GM18951 (cell line): ENCODE data around the gene MRPS18A.
A peak's percentile ranks its signal among the peaks of the same experiment; 100 is the strongest.
"Not testable (repeated sequence)": the region's sequence is repeated elsewhere in the genome, so short reads cannot be mapped to it uniquely, and the experiment has no call there.

Source experiments
- POLR2A ChIP-seq: IDR thresholded peaks from 4 replicates; pipeline ENCODE4 v1.6.1; 2011; ENCODE audit warnings: mild to moderate bottlenecking; ENCODE audit not compliant: insufficient read length, insufficient read depth; ENCODE audit errors: extremely low read depth
- in situ Hi-C: fragments of 300-500 bp; cut with MboI; formaldehyde crosslinking; loops from one replicate; pipeline ENCODE4 v1.12.0; 2022; ENCODE audit warnings: low sequenced_read_pairs, mixed read lengths, inconsistent platforms; ENCODE audit not compliant: unreplicated experiment

Gene MRPS18A

DNA sequence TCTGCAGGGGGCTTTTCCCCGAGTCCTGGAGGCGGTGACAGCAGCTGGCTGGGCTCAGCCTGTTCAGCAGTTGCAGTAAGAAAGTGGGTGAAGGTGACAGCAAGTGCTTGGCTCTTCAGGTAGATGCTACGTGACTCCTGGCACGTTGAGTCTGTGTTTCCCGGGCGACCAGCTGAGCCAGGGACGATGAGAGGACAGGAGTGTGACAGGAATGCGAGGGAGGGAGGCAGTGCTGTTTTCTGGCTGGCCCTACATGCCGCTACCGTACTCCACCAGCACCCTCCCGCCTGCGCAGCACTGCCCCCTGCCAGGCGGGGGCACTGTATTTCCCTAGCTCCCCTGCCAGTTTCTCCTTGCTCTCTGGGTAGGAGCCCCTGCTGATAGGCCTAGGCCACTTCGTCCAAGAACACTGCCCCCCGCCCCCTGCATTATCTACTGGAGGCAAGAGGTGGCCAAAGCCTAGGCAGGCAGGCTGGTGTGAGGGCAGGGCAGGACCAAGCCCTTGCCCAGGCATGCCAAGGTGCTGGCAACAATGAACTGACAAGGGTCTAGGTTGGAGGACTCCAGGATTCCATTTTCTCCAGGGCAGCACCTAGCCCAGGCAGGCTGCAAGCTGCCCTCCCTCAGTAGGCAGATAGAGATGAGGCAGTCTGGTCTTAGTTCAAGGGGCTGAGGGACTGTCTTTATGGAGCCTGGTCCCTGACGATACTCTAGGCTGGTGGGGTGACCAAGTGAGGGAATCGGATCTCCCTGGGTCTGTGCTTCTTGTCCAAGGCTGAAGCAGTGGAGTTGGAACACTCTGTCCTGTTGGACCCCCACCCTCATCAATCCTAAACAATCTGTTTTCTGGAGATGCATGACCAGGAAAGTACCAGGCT lies 19.2 kb downstream of the MRPS18A start:
- in situ Hi-C loops, result no loop called here
- peak; percentile 19 for TF ChIP-seq POLR2A

- TF ChIP-seq POLR2A, result no peak
- in situ Hi-C loops, result no loop called here
These were observed 20.1 kb downstream of the MRPS18A start for GRCh38 chr6:43667245-43668150.

DNA sequence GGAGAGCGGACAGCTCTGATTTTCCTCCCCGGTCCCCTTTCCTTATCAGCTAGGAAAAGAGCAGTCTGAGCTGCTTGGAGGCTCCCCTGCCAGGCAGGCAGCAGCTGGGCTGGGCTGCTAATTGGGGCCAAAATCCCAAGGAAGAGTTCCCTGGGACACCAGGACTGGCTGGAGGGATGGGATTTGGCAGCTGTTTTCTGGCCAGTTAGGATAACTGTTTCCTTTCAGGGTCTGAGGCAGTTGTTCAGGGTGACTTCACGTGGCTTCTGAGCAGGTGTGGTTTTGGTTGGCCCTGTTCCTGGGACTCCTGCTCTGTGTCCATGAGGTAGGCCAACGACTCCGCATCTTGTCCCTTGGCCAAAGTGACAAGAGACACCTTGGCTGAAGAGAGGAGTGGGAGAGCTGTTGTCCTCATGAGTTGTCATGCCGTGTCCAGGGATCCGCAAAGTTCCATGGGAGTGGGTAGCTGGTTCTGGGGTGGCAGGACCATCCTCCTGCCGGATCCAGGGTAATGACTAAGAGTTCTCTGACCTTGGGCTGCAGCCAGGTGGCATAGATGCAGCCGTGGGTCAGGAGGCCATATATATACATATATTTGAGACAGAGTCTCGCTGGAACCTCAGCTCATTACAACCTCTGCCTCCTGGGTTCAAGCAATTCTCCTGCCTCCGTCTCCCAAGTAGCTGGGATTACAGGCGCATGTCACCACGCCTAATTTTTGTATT lies 21.2 kb downstream of the MRPS18A start:
- TF ChIP-seq POLR2A, result no peak
- in situ Hi-C loops, result no loop called here

GRCh38 chr6:43665376-43665775 lies 22.2 kb downstream of the MRPS18A start:
- TF ChIP-seq POLR2A, result no peak
- in situ Hi-C loops, result no loop called here

- in situ Hi-C loops, result not testable (repeated sequence)
These were observed 24.6 kb downstream of the MRPS18A start for GRCh38 chr6:43662948-43663347.

DNA sequence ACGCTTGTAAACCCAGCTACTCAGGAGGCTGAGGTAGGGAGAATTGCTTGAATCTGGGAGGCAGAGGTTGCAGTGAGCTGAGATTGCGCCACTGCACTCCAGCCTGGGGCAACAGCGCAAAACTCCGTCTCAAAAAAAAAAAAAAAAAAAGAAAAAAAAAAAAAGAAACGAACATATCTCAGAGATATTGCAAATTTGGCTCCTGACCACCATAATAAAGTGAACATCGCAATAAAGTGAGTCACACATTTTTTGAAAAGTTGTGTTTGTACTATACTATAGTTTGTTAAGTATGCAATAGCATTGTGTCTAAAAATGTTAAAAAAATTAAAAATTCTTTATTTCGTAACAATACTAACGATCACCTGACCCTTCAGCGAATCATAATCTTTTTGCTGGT lies 29.4 kb downstream of the MRPS18A start:
- in situ Hi-C loops, result no loop called here
- TF ChIP-seq POLR2A, result no peak

GRCh38 chr6:43657221-43657802 lies 30.3 kb downstream of the MRPS18A start:
- TF ChIP-seq POLR2A, result no peak
- in situ Hi-C loops, result no loop called here

- in situ Hi-C loops, result not testable (repeated sequence)
These were observed 34.8 kb downstream of the MRPS18A start for GRCh38 chr6:43652822-43653221.

DNA sequence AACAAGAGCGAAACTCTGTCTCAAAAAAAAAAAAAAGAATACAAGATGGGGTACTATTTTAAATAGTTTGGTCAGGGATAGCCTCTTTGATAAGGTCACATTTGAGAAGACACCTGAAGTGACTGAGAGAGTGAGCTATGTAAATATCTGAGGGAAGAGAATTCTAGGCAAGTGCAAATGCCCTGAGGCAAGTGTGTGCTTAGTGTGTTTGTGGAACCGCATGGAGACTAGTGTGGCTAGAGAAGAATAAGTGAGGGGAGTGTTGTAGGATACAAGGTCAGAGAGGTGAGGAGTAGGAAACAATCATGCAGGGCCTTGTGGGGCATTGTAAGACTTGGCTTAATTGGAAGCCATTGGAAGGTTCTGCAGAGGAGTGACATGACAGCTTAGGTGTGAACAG lies 39.3 kb downstream of the MRPS18A start:
- TF ChIP-seq POLR2A, result no peak

DNA sequence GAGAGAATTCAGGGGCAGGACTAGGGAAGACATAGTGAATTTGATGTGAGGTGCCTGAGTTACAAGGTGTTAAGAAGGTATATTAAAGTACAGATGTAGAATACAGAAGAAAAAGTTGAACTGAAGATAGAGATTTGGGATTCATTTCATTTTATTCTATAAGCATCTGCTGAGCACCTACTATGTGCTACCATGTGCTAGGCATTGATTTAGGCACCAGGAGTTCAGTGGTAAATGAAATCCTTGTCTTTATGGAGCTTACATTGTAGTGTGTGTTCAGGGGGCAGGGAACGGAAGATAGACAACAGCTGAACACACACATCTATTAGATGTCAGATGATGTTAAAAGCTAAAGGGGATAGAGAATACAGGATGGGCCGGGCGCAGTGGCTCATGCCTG lies 40.0 kb downstream of the MRPS18A start:
- TF ChIP-seq POLR2A, result no peak
- in situ Hi-C loops, result no loop called here

More for the DNA sequence above, 39.3 kb downstream of the MRPS18A start:
- in situ Hi-C loops, result no loop called here

DNA sequence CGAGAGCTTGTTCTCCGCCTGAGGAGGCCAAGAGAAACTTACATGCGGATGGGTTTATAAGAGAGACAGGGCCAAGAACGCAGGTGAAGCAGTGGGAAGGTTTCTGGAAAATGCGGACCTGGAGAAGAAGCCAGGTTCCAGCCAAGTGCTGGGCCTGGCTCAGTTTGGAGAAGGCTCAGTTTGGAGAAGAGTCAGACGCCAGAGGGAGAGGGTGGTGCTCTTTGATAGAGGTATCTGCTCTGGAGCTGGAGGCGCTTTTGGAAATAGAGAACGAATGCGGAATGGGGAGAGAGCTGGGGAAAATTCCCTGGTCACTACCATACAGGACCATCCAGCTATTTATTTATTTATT lies 42.0 kb downstream of the MRPS18A start:
- TF ChIP-seq POLR2A, result no peak
- in situ Hi-C loops, result no loop called here

DNA sequence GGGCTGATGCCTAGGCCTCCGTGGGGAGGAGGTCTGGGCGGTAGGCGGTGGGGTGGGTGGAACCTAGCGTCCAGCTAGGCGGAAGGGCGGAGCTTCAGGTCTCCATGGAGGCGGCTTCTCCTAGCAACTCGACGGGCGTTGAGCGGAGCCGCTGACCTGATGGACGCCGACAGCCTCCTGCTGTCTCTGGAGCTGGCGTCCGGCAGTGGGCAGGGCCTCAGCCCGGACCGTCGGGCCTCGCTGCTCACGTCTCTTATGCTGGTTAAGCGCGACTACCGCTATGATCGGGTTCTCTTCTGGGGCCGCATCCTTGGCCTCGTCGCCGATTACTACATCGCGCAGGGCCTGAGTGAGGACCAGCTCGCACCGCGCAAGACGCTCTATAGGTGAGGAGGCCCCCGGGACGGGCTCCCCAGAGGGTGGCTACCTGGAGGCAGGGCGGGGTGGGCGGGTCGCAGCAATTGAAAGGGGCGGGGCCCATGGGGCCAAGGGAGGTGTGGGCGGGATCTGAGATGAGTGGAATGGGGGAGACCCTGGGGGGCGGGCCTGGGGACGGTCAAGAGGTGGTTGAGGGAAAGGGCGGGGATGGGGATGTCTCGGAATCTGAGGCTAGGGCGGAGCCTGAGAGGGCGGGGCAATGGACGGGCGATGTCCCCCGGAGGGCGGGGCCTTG lies 42.5 kb downstream of the MRPS18A start, which contains the start of gene RSPH9:
Gene RSPH9 (plus strand): TSS at position 97 of the 673 bp plus-strand sequence. CDS start 63 bp downstream, at position 160.
- in situ Hi-C loops, result no loop called here
- no peak for TF ChIP-seq POLR2A
